Measurements from ENCODE around the gene WNT7A. TPM values are rescaled to one million over a fixed set of nuclear protein-coding genes. Genes with fewer than 3 reads are reported as not detected.

The WNT7A gene
- polyA plus RNA-seq, 1 of the 3 experiments (the other 2 are of a cell fraction) = not detected

DNA sequence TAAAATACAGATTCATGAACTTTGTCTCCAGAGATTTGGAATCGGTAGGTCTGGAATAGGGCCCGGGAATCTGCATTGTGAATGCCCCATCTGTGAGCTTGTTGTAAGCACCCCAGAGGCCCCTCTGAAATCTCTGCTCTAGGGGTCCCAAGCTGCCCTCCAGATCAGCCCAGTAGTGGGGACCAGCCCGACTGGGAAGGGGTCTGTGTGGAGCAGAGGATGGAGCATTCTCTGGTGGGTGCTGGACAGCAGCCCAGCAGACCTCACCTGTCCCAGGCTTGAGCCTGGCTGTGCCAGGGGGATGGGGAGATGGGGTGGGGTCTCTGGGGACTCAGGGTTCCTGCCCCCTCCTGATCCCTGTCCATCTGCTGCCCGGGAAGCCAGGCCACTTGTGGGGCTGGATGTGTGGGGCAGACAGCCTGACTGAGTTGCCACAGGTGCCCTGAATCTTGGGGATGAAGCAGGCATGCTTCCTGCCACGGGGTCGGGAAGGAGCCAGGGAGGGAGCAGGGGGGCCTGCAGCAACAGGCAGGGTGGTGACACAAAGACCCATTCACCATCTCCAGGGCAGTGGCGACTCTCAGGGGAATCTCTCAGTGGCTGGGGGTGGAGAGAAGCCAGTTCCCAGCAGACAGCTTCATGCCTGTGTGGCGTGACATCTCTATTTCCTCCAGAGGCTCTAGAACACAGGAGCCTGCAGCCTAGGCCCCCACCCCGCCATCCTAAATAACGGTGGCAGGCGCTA lies 99.3 kb downstream of the WNT7A start:
- Histone ChIP-seq H3K4me3 (ENCODE audit: low read depth in 2 of 2, low read length in 1 of 2) (no peak overlapping the region), H3K9ac (no peak overlapping the region), H4K20me1 (ENCODE audit: insufficient read depth) (no peaks in the 10 kb centered on the region), H3K36me3 (replicated peaks in 1 of 2; ENCODE audit: control insufficient read depth in 1 of 2, insufficient read depth in 2 of 2, low read length in 1 of 2) (no peaks in the 10 kb centered on the region), H2AFZ (ENCODE audit: low read depth) (no peak overlapping the region), H3K9me3 (no peaks in the 10 kb centered on the region), H3K4me1 (ENCODE audit: control insufficient read depth in 1 of 2, insufficient read depth in 2 of 2, low read depth in 1 of 2, low read length in 1 of 2) (peaks cover 0 to 21% of the 10 kb centered on the region in 2 experiments; a peak in 1 of 4 replicates), H3K27me3 (ENCODE audit: insufficient read depth) (no peaks in the 10 kb centered on the region), H3K27ac (ENCODE audit: low read depth in 2 of 2, low read length in 1 of 2) (no peak overlapping the region), H3F3A (replicated peaks; ENCODE audit: insufficient read depth) (no peaks in the 10 kb centered on the region), H3K9me2 (no peaks in the 10 kb centered on the region), H3K79me2 (ENCODE audit: insufficient read depth) (no peaks in the 10 kb centered on the region), H3K4me2 (no peak overlapping the region)
- DNase-seq = no peak
- TF ChIP-seq RXRA (IDR thresholded peaks at IDR 0.05; ENCODE audit: borderline replicate concordance, low read depth) = no peak
- TF ChIP-seq JUND (IDR thresholded peaks at IDR 0.05) = no peak
- TF ChIP-seq, protein P1, sequence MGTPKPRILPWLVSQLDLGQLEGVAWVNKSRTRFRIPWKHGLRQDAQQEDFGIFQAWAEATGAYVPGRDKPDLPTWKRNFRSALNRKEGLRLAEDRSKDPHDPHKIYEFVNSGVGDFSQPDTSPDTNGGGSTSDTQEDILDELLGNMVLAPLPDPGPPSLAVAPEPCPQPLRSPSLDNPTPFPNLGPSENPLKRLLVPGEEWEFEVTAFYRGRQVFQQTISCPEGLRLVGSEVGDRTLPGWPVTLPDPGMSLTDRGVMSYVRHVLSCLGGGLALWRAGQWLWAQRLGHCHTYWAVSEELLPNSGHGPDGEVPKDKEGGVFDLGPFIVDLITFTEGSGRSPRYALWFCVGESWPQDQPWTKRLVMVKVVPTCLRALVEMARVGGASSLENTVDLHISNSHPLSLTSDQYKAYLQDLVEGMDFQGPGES (IDR thresholded peaks at IDR 0.05; ENCODE audit: low read depth, low read length) = no peak
- no peak for TF ChIP-seq RCOR1 (IDR thresholded peaks at IDR 0.05; ENCODE audit: low read length)
- TF ChIP-seq TCF12 (IDR thresholded peaks at IDR 0.05) = no peak
- no peak for TF ChIP-seq YY1 (IDR thresholded peaks at IDR 0.05; ENCODE audit: low read depth)
- TF ChIP-seq, protein P2, sequence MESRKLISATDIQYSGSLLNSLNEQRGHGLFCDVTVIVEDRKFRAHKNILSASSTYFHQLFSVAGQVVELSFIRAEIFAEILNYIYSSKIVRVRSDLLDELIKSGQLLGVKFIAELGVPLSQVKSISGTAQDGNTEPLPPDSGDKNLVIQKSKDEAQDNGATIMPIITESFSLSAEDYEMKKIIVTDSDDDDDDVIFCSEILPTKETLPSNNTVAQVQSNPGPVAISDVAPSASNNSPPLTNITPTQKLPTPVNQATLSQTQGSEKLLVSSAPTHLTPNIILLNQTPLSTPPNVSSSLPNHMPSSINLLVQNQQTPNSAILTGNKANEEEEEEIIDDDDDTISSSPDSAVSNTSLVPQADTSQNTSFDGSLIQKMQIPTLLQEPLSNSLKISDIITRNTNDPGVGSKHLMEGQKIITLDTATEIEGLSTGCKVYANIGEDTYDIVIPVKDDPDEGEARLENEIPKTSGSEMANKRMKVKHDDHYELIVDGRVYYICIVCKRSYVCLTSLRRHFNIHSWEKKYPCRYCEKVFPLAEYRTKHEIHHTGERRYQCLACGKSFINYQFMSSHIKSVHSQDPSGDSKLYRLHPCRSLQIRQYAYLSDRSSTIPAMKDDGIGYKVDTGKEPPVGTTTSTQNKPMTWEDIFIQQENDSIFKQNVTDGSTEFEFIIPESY (IDR thresholded peaks at IDR 0.05; ENCODE audit: borderline replicate concordance, low read depth) = no peak
- no peak for TF ChIP-seq CHD2 (IDR thresholded peaks at IDR 0.05; ENCODE audit: low read length, partially characterized antibody)
- no peak for TF ChIP-seq RAD21 (IDR thresholded peaks at IDR 0.05; ENCODE audit: low read length)
- no peak for TF ChIP-seq NFIC (IDR thresholded peaks at IDR 0.05; ENCODE audit: borderline replicate concordance)
- TF ChIP-seq SIN3A (IDR thresholded peaks at IDR 0.05; ENCODE audit: borderline replicate concordance, low read depth, low read length) = no peak
- no peak for TF ChIP-seq POLR2AphosphoS5 (IDR thresholded peaks at IDR 0.05; ENCODE audit: low read depth, low read length)
- TF ChIP-seq, protein P3, sequence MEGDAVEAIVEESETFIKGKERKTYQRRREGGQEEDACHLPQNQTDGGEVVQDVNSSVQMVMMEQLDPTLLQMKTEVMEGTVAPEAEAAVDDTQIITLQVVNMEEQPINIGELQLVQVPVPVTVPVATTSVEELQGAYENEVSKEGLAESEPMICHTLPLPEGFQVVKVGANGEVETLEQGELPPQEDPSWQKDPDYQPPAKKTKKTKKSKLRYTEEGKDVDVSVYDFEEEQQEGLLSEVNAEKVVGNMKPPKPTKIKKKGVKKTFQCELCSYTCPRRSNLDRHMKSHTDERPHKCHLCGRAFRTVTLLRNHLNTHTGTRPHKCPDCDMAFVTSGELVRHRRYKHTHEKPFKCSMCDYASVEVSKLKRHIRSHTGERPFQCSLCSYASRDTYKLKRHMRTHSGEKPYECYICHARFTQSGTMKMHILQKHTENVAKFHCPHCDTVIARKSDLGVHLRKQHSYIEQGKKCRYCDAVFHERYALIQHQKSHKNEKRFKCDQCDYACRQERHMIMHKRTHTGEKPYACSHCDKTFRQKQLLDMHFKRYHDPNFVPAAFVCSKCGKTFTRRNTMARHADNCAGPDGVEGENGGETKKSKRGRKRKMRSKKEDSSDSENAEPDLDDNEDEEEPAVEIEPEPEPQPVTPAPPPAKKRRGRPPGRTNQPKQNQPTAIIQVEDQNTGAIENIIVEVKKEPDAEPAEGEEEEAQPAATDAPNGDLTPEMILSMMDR (IDR thresholded peaks at IDR 0.05) = no peak
- no peak for TF ChIP-seq GATA2 (CRISPR knock-in tag; IDR thresholded peaks at IDR 0.05)
- no peak for TF ChIP-seq FOXJ3 (CRISPR knock-in tag; IDR thresholded peaks at IDR 0.05)
- TF ChIP-seq EP300 (IDR thresholded peaks at IDR 0.05; ENCODE audit: borderline replicate concordance in 1 of 2, low read depth in 1 of 2, low read length in 1 of 2) = no peak
- no peak for TF ChIP-seq NRF1 (IDR thresholded peaks at IDR 0.05; ENCODE audit: low read depth, low read length)
- 21% methylated on average over 9 of the region's 11 CpGs for WGBS (ENCODE audit: low lambda C conversion rate)
- ChIA-PET CTCF (interaction anchor here (1.3 to 1.7 kb wide), 4 partner anchors 9 to 123 kb away, joined by 4 to 7 read pairs (median 5); no protein-coding TSS in a partner anchor), POLR2A (no interaction called here)

Measured in SK-N-SH (cell line).